Central memory CD4-positive, alpha-beta T cell (primary cell): ENCODE data around the gene DENND5B.
"Not testable (repeated sequence)": the region's sequence is repeated elsewhere in the genome, so short reads cannot be mapped to it uniquely, and the experiment has no call there.

Experiments used
- DNase-seq: peaks from one replicate; pipeline ENCODE4 v3.0.0; 2022

Gene DENND5B

DNA sequence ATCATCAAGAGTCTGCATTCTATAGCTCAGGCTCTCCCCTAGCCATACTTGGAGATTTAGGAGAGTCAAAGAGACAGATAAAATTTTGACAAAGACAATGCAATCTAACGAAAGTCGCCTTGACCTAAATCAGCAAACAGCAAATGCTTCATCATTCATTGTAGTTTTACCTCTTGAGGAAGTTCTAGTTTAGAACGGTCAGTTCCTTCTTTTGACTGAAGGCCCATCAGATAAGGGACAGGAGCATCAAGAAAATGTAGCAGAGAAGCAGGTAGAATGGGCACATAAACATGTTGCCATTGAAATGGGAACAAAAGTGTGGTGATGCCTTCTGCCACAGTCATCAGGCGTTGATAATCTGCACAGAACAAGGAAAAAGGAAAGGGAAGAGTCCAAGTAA lies 130.9 kb downstream of the DENND5B start:
- no peak for DNase-seq

DNA sequence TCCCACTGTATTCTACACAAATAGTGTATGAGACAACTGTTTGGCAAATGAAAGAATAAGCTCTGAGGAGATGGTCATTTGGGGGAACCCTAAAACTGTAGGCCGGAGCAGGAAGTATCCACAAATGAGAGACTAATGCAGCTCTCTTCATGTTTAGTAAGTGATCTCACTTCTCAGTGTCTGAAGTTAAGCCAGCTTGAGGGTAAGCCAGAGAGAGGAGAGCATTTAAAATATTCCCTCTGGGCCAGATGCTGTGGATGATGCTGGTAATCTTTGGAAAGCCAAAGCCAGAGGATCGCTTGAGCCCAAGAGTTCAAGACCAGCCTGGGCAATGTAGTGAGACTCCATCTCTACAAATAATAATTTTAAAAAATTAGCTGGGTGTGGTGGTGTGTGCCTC lies 134.4 kb downstream of the DENND5B start:
- DNase-seq: no peak

GRCh38 chr12:31444736-31445135 lies 146.2 kb downstream of the DENND5B start:
- DNase-seq: no peak

GRCh38 chr12:31440586-31440985 lies 150.3 kb downstream of the DENND5B start:
- DNase-seq: no peak

GRCh38 chr12:31440134-31440533 lies 150.8 kb downstream of the DENND5B start:
- DNase-seq: no peak

DNA sequence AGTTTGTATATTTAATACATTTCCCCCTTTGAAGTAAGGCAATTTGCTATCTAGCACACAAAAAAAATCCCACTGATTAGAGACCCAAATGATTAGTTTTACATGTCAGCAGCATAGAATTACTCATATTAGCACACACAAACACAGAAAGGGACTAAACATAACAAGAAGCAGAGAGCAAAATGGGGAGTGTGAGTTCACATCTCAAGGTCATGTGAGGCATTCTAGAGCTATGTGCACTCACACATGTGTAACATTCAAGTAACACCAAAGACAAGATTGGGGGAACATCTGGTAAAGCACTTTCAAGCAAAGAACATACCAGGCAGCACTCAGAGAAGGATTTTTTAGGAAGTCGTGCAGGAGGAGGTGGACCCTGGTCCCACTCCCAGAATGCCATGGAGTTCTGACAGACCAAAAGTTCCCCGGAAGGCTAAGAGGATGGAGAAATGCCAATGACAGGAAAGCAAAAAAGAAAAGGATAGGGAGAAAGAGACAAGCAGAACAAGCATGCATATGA lies 159.2 kb downstream of the DENND5B start:
- no peak for DNase-seq

DNA sequence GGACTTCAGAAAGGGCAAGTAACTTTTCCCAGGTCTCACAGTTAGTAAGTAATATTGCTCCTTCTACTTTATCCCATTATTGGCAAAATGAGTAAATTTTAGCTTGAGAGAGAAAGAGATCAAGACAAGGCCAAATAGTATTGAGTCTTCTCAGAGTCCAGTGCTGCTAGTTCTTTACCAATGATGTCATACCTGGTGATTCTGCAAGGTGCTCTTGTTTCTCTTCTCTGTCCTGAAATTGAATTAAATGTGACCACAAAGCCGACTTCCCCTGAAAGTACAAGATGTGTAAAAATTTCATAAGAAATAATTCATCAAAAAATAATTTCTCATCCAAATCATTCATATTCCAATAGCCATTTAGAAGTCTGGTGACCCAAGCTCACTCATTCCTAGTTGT lies 167.5 kb downstream of the DENND5B start:
- no peak for DNase-seq

GRCh38 chr12:31412292-31412801 lies 178.6 kb downstream of the DENND5B start:
- no peak for DNase-seq

DNA sequence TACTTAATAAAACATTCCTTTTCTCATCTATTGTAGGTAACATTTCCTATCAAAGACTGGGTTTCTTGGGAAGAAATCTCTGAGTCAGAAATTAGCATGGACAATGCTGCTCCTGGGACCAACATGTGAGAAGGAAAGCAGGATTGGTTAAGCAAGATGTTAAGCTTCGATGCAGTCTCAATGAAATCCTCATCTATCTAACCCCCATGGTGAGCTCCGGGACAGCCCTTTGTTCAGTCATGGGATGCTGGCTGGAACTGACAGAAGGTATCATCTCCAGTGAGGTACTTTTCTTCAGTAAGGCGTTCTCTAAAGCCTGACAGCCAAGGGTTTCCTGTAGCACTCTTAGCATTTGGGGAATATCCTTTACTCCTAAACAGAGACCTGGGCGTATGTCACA lies 182.2 kb downstream of the DENND5B start:
- DNase-seq: no peak

- DNase-seq: no peak
These were observed 183.4 kb downstream of the DENND5B start for GRCh38 chr12:31407562-31407961.

- DNase-seq: no peak
These were observed 184.6 kb downstream of the DENND5B start for GRCh38 chr12:31406345-31406744.

GRCh38 chr12:31405021-31405420 lies 185.9 kb downstream of the DENND5B start:
- DNase-seq: no peak

- peak; percentile 39 for DNase-seq
These were observed 187.8 kb downstream of the DENND5B start for GRCh38 chr12:31403099-31403607.

GRCh38 chr12:31393004-31393550 lies 197.9 kb downstream of the DENND5B start:
- no peak for DNase-seq

DNA sequence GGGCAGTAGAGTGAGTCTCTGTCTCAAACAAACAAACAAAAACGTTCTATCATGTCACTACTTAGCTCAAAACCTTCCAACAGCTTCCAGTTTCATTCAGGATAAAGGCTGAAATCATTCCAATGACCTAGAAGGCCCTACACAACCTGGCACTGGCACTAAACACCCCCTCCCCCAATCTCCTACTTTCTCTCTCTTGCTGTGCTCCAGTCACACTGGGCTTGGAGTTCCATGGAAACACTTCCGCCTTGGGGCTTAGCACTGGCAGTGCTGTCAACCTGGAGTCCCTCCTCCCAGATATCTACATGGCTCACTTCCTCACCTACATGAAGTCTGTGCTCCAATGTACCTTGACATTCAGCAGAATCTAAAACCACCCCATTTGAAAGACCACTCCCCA lies 199.9 kb downstream of the DENND5B start:
- DNase-seq: no peak

DNA sequence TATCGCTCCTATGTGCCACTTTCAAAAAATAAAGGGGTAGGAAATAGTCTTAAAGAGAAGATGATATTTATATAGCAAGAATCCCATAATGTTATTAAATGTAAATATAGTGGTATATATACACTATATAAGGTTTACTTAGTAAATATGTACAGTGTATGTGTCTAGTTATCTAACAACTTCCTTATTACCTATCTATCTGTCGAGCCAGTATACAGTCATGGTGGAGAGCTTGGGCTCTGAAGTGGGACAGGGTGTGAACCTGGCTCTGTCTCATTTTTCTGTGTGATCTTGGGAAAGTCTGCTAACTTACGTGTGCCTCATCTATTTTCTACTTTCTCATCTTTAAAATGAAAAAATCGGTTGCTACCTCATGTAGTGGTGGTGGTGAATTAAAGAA lies 202.2 kb downstream of the DENND5B start:
- no peak for DNase-seq

- DNase-seq: no peak
These were observed 203.5 kb downstream of the DENND5B start for GRCh38 chr12:31387466-31387865.

- no peak for DNase-seq
These were observed 203.9 kb downstream of the DENND5B start for GRCh38 chr12:31387011-31387410.

DNA sequence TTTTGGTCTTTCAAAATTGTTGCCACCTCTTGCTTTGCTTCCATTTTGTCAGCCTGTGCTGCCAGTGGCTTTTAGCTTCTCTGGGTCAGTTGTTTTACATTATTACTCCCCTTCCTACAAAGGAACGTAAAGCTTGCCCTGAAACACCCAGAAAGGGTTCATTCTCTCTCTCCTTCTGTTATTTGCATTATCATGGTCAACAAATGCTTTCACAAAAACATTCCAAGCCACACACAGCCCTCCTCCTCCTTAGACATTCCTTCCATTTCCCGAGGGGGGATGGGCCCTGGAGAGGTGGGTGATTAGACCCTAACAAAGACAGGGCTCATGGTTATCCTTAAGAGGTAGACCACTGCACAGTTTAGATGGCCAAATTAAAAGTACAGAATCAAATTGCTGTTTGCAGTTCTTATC lies 204.6 kb downstream of the DENND5B start:
- no peak for DNase-seq

DNA sequence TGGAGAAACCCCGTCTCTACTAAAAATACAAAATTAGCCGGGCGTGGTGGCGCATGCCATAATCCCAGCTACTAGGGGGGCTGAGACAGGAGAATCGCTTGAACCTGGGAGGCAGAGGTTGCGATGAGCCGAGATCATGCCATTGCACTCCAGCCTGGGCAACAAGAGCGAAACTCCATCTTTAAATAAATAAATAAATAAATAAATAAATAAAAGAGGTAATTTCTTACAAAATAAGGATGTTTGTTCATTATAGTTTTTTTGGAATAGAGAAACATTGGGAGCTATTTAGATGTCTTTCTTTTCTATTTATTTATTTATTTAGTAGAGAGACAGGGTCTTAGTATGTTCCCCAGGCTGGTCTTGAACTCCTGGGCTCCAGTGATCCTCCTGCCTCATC lies 213.7 kb downstream of the DENND5B start:
- DNase-seq: not testable (repeated sequence)

DNA sequence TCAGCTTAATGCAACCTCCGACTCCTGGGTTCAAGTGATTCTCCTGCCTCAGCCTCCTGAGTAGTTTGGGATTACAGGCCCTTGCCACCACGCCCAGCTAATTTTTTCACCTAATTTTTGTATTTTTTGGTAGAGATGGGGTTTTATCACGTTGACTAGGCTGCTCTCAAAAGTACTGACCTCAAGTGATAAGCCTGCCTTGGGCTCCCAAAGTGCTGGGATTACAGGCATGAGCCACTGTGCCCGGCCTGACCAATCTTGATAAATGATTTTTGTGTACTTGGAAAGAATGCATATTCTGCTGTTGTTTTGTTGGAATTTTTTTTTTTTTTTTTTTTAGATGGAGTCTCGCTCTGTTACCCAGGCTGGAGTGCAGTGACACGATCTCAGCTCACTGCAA lies 215.5 kb downstream of the DENND5B start:
- not testable (repeated sequence) for DNase-seq

DNA sequence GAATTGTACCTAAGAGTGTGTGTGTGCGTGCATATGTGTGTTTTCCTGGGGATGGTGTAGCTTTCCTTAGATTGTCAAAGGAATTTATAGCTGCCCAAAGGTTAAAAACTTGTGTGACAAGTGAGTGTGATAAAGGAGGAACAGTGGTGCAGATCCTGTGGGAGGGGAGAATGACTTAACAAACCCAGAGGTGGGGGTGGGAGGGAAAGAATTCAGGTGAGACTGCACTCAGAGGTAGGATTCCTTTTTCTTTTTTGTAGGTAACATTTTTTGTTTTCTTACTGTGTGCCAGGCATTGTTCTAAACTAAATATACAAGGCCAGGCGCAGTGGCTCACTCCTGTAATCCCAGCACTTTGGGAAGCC lies 219.7 kb downstream of the DENND5B start:
- DNase-seq: no peak

DNA sequence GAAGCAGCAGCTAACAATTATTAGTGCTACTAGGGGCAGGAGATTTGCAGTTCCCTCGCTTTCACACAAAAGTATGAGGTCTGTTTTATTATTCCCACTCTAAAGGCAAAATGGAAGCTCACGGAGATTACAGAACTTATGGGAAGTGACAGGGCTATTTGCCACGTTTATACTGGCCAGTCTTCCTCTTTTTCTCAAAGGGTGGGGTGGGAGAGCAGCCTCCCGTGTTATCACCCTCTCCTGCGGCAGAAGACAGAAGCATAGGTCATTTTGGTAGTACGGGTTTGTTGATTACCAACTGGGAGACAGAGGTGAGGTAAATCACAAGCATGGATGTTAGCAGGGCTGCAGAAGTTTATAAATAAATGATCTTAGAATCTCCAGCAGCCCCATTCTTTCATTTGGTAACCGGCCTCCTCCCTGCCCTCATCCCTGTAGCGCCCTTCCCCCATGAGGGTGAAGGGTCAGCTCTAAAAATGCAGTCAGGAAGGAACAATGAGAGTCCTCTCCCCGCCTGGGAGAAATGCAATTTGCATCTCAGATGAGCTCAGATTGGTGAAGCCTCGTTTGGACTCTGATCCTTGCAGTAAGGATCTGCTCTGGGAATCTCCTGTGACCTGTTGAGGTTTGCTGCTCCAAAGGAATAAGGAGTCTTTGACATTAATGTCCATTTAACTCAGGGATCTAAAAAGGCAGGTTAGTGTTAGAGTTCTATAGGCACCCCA lies 220.2 kb downstream of the DENND5B start:
- DNase-seq: no peak
